ENCODE measurements around the gene NAALADL2.

DNA sequence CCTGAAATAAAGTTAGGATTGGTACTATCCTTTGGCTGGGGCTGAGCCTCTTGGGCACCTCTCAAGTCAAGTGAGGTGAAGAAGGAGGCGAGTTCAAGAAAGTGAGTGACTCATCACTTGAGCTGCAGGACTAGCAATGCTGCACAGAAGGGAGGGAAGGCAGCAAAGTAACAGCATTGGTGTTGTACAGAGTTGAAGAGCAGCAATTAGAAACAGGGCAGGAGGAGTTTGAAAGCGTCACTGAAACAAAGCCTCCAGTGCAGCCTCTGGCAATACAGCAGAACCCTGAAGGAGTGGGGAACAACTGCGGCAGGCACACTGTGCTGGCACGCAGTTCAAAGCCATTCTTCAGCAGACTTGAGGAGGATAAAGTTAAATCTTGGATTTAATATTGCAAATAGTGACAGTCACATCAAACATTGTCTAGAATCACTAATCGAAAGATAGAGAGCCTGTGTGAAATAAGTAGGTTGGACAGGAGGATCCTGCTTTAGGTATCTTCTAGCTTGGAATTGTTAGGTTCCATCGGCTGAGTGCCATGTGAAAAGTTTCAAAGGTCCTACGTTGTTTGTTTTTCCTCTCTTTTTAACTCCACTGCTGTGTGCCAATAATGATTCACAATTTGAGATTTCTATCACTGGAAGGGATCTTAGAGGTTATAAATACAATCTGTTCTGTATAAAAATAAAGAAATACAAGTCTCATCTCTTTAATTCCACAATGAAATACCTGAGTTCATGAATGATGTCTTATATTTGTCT lies 479.8 kb downstream of the NAALADL2 start:
- TF ChIP-seq EZH2 (IDR thresholded peaks at IDR 0.05; ENCODE audit: borderline replicate concordance, low read depth, low read length, severe bottlenecking) = no peak
- TF ChIP-seq, protein P1, sequence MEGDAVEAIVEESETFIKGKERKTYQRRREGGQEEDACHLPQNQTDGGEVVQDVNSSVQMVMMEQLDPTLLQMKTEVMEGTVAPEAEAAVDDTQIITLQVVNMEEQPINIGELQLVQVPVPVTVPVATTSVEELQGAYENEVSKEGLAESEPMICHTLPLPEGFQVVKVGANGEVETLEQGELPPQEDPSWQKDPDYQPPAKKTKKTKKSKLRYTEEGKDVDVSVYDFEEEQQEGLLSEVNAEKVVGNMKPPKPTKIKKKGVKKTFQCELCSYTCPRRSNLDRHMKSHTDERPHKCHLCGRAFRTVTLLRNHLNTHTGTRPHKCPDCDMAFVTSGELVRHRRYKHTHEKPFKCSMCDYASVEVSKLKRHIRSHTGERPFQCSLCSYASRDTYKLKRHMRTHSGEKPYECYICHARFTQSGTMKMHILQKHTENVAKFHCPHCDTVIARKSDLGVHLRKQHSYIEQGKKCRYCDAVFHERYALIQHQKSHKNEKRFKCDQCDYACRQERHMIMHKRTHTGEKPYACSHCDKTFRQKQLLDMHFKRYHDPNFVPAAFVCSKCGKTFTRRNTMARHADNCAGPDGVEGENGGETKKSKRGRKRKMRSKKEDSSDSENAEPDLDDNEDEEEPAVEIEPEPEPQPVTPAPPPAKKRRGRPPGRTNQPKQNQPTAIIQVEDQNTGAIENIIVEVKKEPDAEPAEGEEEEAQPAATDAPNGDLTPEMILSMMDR (IDR thresholded peaks at IDR 0.05; ENCODE audit: borderline replicate concordance, extremely low read depth, low read length, poor library complexity, severe bottlenecking) = no peak

All from DND-41 (cell line).